MM.1S (cell line): ENCODE data around the gene GSS.

Experiments
- DNase-seq: peaks from one replicate; pipeline ENCODE4 v3.0.0-alpha.2; 2015
- H2AFZ ChIP-seq: fragments of 300-600 bp; sonication (generic); 2 replicates; pipeline ENCODE4 v1.6.0; 2016; ENCODE audit warnings: antibody characterized with exemption, low read length
- H3F3A ChIP-seq: fragments of 300-600 bp; sonication (generic); 2 replicates; pipeline ENCODE4 v1.6.1; 2016; ENCODE audit warnings: mild to moderate bottlenecking, antibody characterized with exemption, low read length, moderate library complexity, mixed read lengths; ENCODE audit not compliant: insufficient read depth
- H3K27ac ChIP-seq: fragments of 300-600 bp; sonication (generic); 2 replicates; pipeline ENCODE4 v1.5.1; 2016; ENCODE audit warnings: mild to moderate bottlenecking, low read length
- H3K27me3 ChIP-seq: fragments of 300-600 bp; sonication (generic); replicated peaks from 2 replicates; pipeline ENCODE4 v1.6.0; 2016; ENCODE audit warnings: low read length; ENCODE audit not compliant: insufficient read depth
- H3K36me3 ChIP-seq: fragments of 300-600 bp; sonication (generic); replicated peaks from 2 replicates; pipeline ENCODE4 v1.6.1; 2016; ENCODE audit warnings: mild to moderate bottlenecking, low read length, mixed read lengths; ENCODE audit not compliant: insufficient read depth
- H3K4me1 ChIP-seq: fragments of 300-600 bp; sonication (generic); 2 replicates; pipeline ENCODE4 v1.6.1; 2016; ENCODE audit warnings: low read length, mixed read lengths
- H3K4me2 ChIP-seq: fragments of 300-600 bp; sonication (generic); 2 replicates; pipeline ENCODE4 v1.6.0; 2016; ENCODE audit warnings: low read depth, low read length
- H3K4me3 ChIP-seq: fragments of 300-600 bp; sonication (generic); 2 replicates; pipeline ENCODE4 v1.5.1; 2016; ENCODE audit warnings: low read length, mixed read lengths
- H3K79me2 ChIP-seq: fragments of 300-600 bp; sonication (generic); 2 replicates; pipeline ENCODE4 v1.6.1; 2016; ENCODE audit warnings: mixed run types, low read length, mixed read lengths
- H3K9ac ChIP-seq: fragments of 300-600 bp; sonication (generic); 2 replicates; pipeline ENCODE4 v1.6.1; 2016; ENCODE audit warnings: low read length, mixed read lengths
- H3K9me2 ChIP-seq: fragments of 300-600 bp; sonication (generic); replicated peaks from 2 replicates; pipeline ENCODE4 v1.6.1; 2016; ENCODE audit warnings: mild to moderate bottlenecking, low read length, mixed read lengths; ENCODE audit not compliant: insufficient read depth
- H3K9me3 ChIP-seq: fragments of 300-600 bp; sonication (generic); replicated peaks from 2 replicates; pipeline ENCODE4 v1.6.1; 2016; ENCODE audit warnings: mild to moderate bottlenecking, low read length, mixed read lengths; ENCODE audit not compliant: insufficient read depth
- H4K20me1 ChIP-seq: fragments of 300-600 bp; sonication (generic); 2 replicates; pipeline ENCODE4 v1.6.1; 2016; ENCODE audit warnings: mild to moderate bottlenecking, low read length, moderate library complexity, mixed read lengths; ENCODE audit not compliant: insufficient read depth
- CTCF ChIP-seq: fragments of 300-600 bp; sonication (generic); IDR thresholded peaks from 2 replicates; pipeline ENCODE4 v1.5.1; 2016; ENCODE audit warnings: antibody characterized with exemption, low read length, mixed read lengths
- EZH2 ChIP-seq: fragments of 300-600 bp; sonication (generic); optimal IDR thresholded peaks from 2 replicates; pipeline ENCODE3; 2017; ENCODE audit warnings: low read depth, mild to moderate bottlenecking, antibody characterized with exemption, low read length, mixed read lengths
- EZH2phosphoT487 ChIP-seq: fragments of 300-600 bp; sonication (generic); IDR thresholded peaks from 2 replicates; pipeline ENCODE4 v1.6.1; 2018; ENCODE audit warnings: antibody characterized with exemption, low read length

The GSS gene

GRCh38 chr20:34983089-34983820 lies 27.6 kb upstream of the GSS start:
- H3F3A ChIP-seq: no peaks in the 10 kb centered on the region
- no peaks in the 10 kb centered on the region for H3K27me3 ChIP-seq
- H4K20me1 ChIP-seq: no peaks in the 10 kb centered on the region
- TF ChIP-seq CTCF (no peak), EZH2 (no peak)
- no peak overlapping the region for H3K4me2 ChIP-seq
- H3K4me1 ChIP-seq: no peaks in the 10 kb centered on the region
- H3K4me3 ChIP-seq: no peak overlapping the region
- DNase-seq: no peak
- H3K9me3 ChIP-seq: no peaks in the 10 kb centered on the region
- H3K27ac ChIP-seq: no peak overlapping the region
- H2AFZ ChIP-seq: no peak overlapping the region
- H3K9me2 ChIP-seq: no peaks in the 10 kb centered on the region
- no peak overlapping the region for H3K9ac ChIP-seq
- H3K79me2 ChIP-seq: no peaks in the 10 kb centered on the region
- no peaks in the 10 kb centered on the region for H3K36me3 ChIP-seq

- no peaks in the 10 kb centered on the region for H3K79me2 ChIP-seq
- H3K36me3 ChIP-seq: no peaks in the 10 kb centered on the region
- TF ChIP-seq EZH2phosphoT487 (no peak), EZH2 (no peak), CTCF (no peak)
- DNase-seq: no peak
- no peaks in the 10 kb centered on the region for H4K20me1 ChIP-seq
- no peaks in the 10 kb centered on the region for H3K9me3 ChIP-seq
- H3K27ac ChIP-seq: no peak overlapping the region
- no peak overlapping the region for H3K9ac ChIP-seq
- no peak overlapping the region for H2AFZ ChIP-seq
- no peaks in the 10 kb centered on the region for H3K4me1 ChIP-seq
- H3K27me3 ChIP-seq: no peaks in the 10 kb centered on the region
- H3K4me3 ChIP-seq: no peak overlapping the region
- H3F3A ChIP-seq: no peaks in the 10 kb centered on the region
- no peaks in the 10 kb centered on the region for H3K9me2 ChIP-seq
- no peak overlapping the region for H3K4me2 ChIP-seq
Observed at GRCh38 chr20:34982270-34983088, 26.9 kb upstream of the GSS start.

GRCh38 chr20:34980543-34981233 lies 25.1 kb upstream of the GSS start:
- Histone ChIP-seq H3K4me2 (no peak overlapping the region), H3K9ac (no peak overlapping the region), H3K4me1 (no peaks in the 10 kb centered on the region), H3K36me3 (no peaks in the 10 kb centered on the region), H4K20me1 (no peaks in the 10 kb centered on the region), H3K9me3 (no peaks in the 10 kb centered on the region), H3F3A (no peaks in the 10 kb centered on the region), H3K4me3 (no peak overlapping the region), H2AFZ (no peak overlapping the region), H3K79me2 (no peaks in the 10 kb centered on the region), H3K27me3 (no peaks in the 10 kb centered on the region), H3K9me2 (no peaks in the 10 kb centered on the region), H3K27ac (no peak overlapping the region)
- no peak for DNase-seq
- TF ChIP-seq CTCF (no peak), EZH2phosphoT487 (no peak), EZH2 (no peak)
